Stomach (tissue), 9 donors: Measurements from ENCODE around the gene CAB39. TPM values are rescaled to one million over a fixed set of nuclear protein-coding genes. Genes with fewer than 3 reads are reported as not detected.

Experiments used
- DNase-seq, 2 donors: peaks; one replicate each; pipeline versions ENCODE4 v3.0.0 to v3.0.0-alpha.2; 2013 to 2019
- H3K27ac ChIP-seq, 5 donors: fragments of 200-600 bp in 4 of 5; sonication (generic) in 4 of 5; one replicate each; pipeline ENCODE4 v1.5.1; 2013 to 2019; ENCODE audit warnings: mild to moderate bottlenecking in 1 of 5, moderate library complexity in 1 of 5
- H3K27me3 ChIP-seq, 3 donors: fragments of 200-600 bp; sonication (generic); one replicate each; pipeline ENCODE4 v1.5.1; 2017 to 2019; ENCODE audit warnings: mixed run types in 1 of 3
- H3K36me3 ChIP-seq, 4 donors: fragments of 200-600 bp; sonication (generic); 1 replicate in 3 of 4; 2 replicates in 1 of 4; pipeline ENCODE4 v1.5.1; 2016 to 2019
- H3K4me1 ChIP-seq, 4 donors: fragments of 200-600 bp; sonication (generic); one replicate each; pipeline ENCODE4 v1.5.1; 2016 to 2019
- H3K4me3 ChIP-seq, 4 donors: fragments of 200-600 bp; sonication (generic) in 3 of 4; one replicate each; pipeline ENCODE4 v1.5.1; 2016 to 2019; ENCODE audit warnings: mild to moderate bottlenecking in 1 of 4
- H3K9me3 ChIP-seq, 4 donors: fragments of 200-600 bp; sonication (generic); one replicate each; pipeline ENCODE4 v1.5.1; 2016 to 2019
- CTCF ChIP-seq, 7 experiments: fragments of 450-650 bp in 4 of 7; fragments of 200-600 bp in 3 of 7; sonication (generic) in 3 of 7; IDR thresholded peaks; one replicate each; pipeline ENCODE4 v1.5.1; 2016 to 2019; ENCODE audit warnings: antibody characterized with exemption in 7 of 7, control low read depth in 2 of 7, mild to moderate bottlenecking in 1 of 7
- EP300 ChIP-seq: sonication (generic); formaldehyde crosslinking; IDR thresholded peaks from one replicate; pipeline ENCODE4 v1.6.1; 2017; ENCODE audit warnings: antibody characterized with exemption
- POLR2A ChIP-seq, 4 donors: fragments of 450-650 bp; IDR thresholded peaks; one replicate each; pipeline ENCODE4 v1.6.1; 2016; ENCODE audit warnings: antibody characterized with exemption in 4 of 4, control low read depth in 2 of 4, mild to moderate bottlenecking in 1 of 4, moderate library complexity in 1 of 4
- POLR2AphosphoS5 ChIP-seq, 3 donors: sonication (generic); formaldehyde crosslinking; IDR thresholded peaks; one replicate each; pipeline ENCODE4 v1.6.1; 2016; ENCODE audit warnings: antibody characterized with exemption in 3 of 3
- WGBS, 5 donors: extraction: QIAGEN DNeasy Blood & Tissue Kit in 3 of 5; methylation state at CpG; one replicate each; pipeline versions ENCODE4 v1.1.5 to v1.1.7; 2013 to 2018; 5-methylcytosine and 5-hydroxymethylcytosine counted together
- intact Hi-C: fragments of 100-400 bp; cut with DNase I; formaldehyde crosslinking; loops from one replicate; pipeline ENCODE4 v1.15.1; 2023; ENCODE audit warnings: low total_unique reads
- polyA plus RNA-seq, 3 donors: library from polyadenylated mRNA; stranded (reverse); fragments of 200-250 nt; gene quantifications; one replicate each; pipeline ENCODE4 v1.2.3, GENCODE V29; 2013
- total RNA-seq, 5 donors: library from RNA; depleted of rRNA; stranded (reverse); fragments of >200 nt; gene quantifications; one replicate each; pipeline versions ENCODE4 v1.1.0 to v1.2.3, GENCODE V29; 2014 to 2016
- donor health status: healthy with polysubstance abuse.
- donor health status: Bipolar disorder and iron deficiency.
- donor health status: healthy.

The CAB39 gene
- total and polyA plus RNA-seq, 8 donors: 21.8 to 126 (median 84.5) TPM

- Histone ChIP-seq H3K27me3 (no peaks in the 10 kb centered on the region), H3K4me3 (no peak overlapping the region), H3K27ac (no peak overlapping the region), H3K9me3 (no peaks in the 10 kb centered on the region), H3K36me3 (peaks cover 0 to 6% (median 1%) of the 10 kb centered on the region in 4 donors), H3K4me1 (peaks cover 6 to 65% (median 33%) of the 10 kb centered on the region in 4 donors)
- TF ChIP-seq EP300 (no peak), POLR2AphosphoS5 (IDR thresholded peaks at IDR 0.05) (no peak), POLR2A (IDR thresholded peaks at IDR 0.05) (no peak), CTCF (IDR thresholded peaks at IDR 0.05) (no peak)
- intact Hi-C loops: no loop called here
- WGBS, 5 donors: 59 to 66% (median 60%) methylated on average over 3 of the region's 3 CpGs
- no peak for DNase-seq
Observed at GRCh38 chr2:230751062-230751461, 38.4 kb downstream of the CAB39 start.

- no peak for DNase-seq
- no peak overlapping the region for H3K27ac ChIP-seq
- TF ChIP-seq CTCF (IDR thresholded peaks at IDR 0.05): no peak
- TF ChIP-seq POLR2AphosphoS5 (IDR thresholded peaks at IDR 0.05): no peak
- TF ChIP-seq POLR2A (IDR thresholded peaks at IDR 0.05): no peak
- TF ChIP-seq EP300: no peak
- WGBS, 5 donors: 87 to 94% (median 94%) methylated on average over 4 of the region's 4 CpGs
- no peak overlapping the region for H3K4me3 ChIP-seq
- H3K9me3 ChIP-seq: no peaks in the 10 kb centered on the region
- intact Hi-C loops: no loop called here
- no peaks in the 10 kb centered on the region for H3K36me3 ChIP-seq
- peaks cover 35 to 72% (median 60%) of the 10 kb centered on the region in 4 donors for H3K4me1 ChIP-seq
- H3K27me3 ChIP-seq: no peaks in the 10 kb centered on the region
Observed at GRCh38 chr2:230754200-230754599, 41.6 kb downstream of the CAB39 start.

- Histone ChIP-seq H3K4me1 (peaks cover 43 to 79% (median 58%) of the 10 kb centered on the region in 4 donors), H3K27me3 (no peaks in the 10 kb centered on the region), H3K36me3 (peaks cover 0 to 20% (median 16%) of the 10 kb centered on the region in 4 donors), H3K27ac (peak overlapping the region in 3 of 5 donors; percentile 13 to 74 (median 69)), H3K9me3 (no peaks in the 10 kb centered on the region), H3K4me3 (no peak overlapping the region)
- intact Hi-C loops: no loop called here
- 56 to 67% (median 61%) methylated on average over 2 of the region's 2 CpGs for WGBS, 5 donors
- TF ChIP-seq EP300 (no peak), CTCF (IDR thresholded peaks at IDR 0.05) (no peak), POLR2A (IDR thresholded peaks at IDR 0.05) (no peak), POLR2AphosphoS5 (IDR thresholded peaks at IDR 0.05) (no peak)
- peak in 1 of 2 donors; percentile 68 for DNase-seq
Observed at GRCh38 chr2:230757476-230757875, 44.8 kb downstream of the CAB39 start.

- H3K27ac ChIP-seq: peak overlapping the region in 4 of 5 donors; percentile 35 to 74 (median 54)
- peaks cover 0 to 30% (median 27%) of the 10 kb centered on the region in 4 donors for H3K36me3 ChIP-seq
- WGBS, 5 donors: 76 to 82% (median 78%) methylated on average over 6 of the region's 6 CpGs
- peaks cover 43 to 79% (median 58%) of the 10 kb centered on the region in 4 donors for H3K4me1 ChIP-seq
- no peak overlapping the region for H3K4me3 ChIP-seq
- intact Hi-C loops: no loop called here
- H3K27me3 ChIP-seq: no peaks in the 10 kb centered on the region
- no peaks in the 10 kb centered on the region for H3K9me3 ChIP-seq
- TF ChIP-seq EP300: no peak
- no peak for TF ChIP-seq CTCF (IDR thresholded peaks at IDR 0.05)
- peak in 1 of 3 donors; percentile 46 for TF ChIP-seq POLR2AphosphoS5 (IDR thresholded peaks at IDR 0.05)
- TF ChIP-seq POLR2A (IDR thresholded peaks at IDR 0.05): no peak
- DNase-seq: no peak
Observed at GRCh38 chr2:230758566-230759480, 46.2 kb downstream of the CAB39 start.
